ENCODE results near the gene MBNL1.

DNA sequence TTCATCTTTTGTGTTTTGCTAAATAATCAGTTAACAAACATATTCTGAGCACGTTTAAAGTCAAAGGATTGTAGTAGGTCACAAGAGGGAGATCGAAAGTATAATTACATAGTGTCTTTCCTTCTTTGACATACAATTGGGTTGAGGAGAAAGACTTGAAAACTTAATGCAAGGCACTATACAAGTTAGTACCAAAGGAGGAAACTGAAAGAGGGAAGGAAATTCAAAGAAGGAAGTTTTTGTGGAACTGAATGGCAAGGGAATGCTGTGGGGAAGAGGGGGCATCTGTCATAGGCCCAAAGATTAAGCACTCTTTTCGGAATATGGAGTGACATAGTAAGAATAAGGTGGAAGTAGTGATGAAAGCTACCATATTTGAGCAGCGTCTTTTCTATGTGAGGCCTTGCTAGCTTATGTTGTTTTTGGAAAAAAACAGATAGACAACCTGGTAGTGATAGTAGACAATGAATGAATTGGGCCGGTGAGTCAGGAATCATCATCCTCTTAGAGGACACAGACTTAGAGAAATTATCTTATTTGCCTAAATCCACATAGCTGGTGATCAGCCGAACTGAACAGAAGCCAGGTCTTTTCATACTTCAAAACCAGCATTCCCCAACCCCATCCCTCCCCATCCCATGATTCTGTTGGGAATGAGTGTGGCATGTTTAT, 10.2 kb downstream of the MBNL1 start:
- TF ChIP-seq, protein P1, sequence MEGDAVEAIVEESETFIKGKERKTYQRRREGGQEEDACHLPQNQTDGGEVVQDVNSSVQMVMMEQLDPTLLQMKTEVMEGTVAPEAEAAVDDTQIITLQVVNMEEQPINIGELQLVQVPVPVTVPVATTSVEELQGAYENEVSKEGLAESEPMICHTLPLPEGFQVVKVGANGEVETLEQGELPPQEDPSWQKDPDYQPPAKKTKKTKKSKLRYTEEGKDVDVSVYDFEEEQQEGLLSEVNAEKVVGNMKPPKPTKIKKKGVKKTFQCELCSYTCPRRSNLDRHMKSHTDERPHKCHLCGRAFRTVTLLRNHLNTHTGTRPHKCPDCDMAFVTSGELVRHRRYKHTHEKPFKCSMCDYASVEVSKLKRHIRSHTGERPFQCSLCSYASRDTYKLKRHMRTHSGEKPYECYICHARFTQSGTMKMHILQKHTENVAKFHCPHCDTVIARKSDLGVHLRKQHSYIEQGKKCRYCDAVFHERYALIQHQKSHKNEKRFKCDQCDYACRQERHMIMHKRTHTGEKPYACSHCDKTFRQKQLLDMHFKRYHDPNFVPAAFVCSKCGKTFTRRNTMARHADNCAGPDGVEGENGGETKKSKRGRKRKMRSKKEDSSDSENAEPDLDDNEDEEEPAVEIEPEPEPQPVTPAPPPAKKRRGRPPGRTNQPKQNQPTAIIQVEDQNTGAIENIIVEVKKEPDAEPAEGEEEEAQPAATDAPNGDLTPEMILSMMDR (IDR thresholded peaks at IDR 0.05; ENCODE audit: low read depth, low read length, poor library complexity, severe bottlenecking) = no peak
- TF ChIP-seq EZH2phosphoT487 (IDR thresholded peaks at IDR 0.05; ENCODE audit: borderline replicate concordance, low read length) = no peak
